Type B pancreatic cell (in vitro differentiated cells): ENCODE measurements around the gene CKAP2L. TPM values are rescaled to one million over a fixed set of nuclear protein-coding genes. Genes with fewer than 3 reads are reported as not detected.

ENCODE experiments used
- DNase-seq: peaks from one replicate; pipeline ENCODE4 v3.0.0; 2021; ENCODE audit warnings: mixed read lengths; ENCODE audit not compliant: unreplicated experiment; ENCODE audit errors: extremely low spot score
- H3K27ac Mint-ChIP-seq: 2 replicates; pipeline ENCODE4 v1.8.0; 2021; ENCODE audit warnings: mild to moderate bottlenecking, mixed read lengths
- H3K27me3 Mint-ChIP-seq: 2 replicates; pipeline ENCODE4 v1.8.0; 2021; ENCODE audit warnings: mixed read lengths
- H3K36me3 Mint-ChIP-seq: 2 replicates; pipeline ENCODE4 v1.8.0; 2021; ENCODE audit warnings: mixed read lengths
- H3K4me1 Mint-ChIP-seq: one replicate; pipeline ENCODE4 v1.8.0; 2021; ENCODE audit warnings: mixed read lengths; ENCODE audit not compliant: unreplicated experiment
- H3K4me3 Mint-ChIP-seq: 2 replicates; pipeline ENCODE4 v1.8.0; 2021; ENCODE audit warnings: mild to moderate bottlenecking, mixed read lengths
- H3K9me3 Mint-ChIP-seq: 2 replicates; pipeline ENCODE4 v1.8.0; 2021; ENCODE audit warnings: mixed read lengths
- long read RNA-seq: library from polyadenylated mRNA; unstranded; transcript quantifications from one replicate; pipeline ENCODE4 v2.0.0, GENCODE V29; 2020
- total RNA-seq: library from RNA; stranded (reverse); gene quantifications from 2 replicates; pipeline ENCODE4 v1.2.1, GENCODE V29; 2021; ENCODE audit warnings: low replicate concordance
- TF ChIP-seq, protein P1 (sequence below): fragments of 200-600 bp; sonication (generic); conservative IDR thresholded peaks from 2 replicates; pipeline ENCODE4 v1.5.0; 2021; ENCODE audit warnings: antibody characterized with exemption, mild to moderate bottlenecking

CKAP2L gene, protein sequence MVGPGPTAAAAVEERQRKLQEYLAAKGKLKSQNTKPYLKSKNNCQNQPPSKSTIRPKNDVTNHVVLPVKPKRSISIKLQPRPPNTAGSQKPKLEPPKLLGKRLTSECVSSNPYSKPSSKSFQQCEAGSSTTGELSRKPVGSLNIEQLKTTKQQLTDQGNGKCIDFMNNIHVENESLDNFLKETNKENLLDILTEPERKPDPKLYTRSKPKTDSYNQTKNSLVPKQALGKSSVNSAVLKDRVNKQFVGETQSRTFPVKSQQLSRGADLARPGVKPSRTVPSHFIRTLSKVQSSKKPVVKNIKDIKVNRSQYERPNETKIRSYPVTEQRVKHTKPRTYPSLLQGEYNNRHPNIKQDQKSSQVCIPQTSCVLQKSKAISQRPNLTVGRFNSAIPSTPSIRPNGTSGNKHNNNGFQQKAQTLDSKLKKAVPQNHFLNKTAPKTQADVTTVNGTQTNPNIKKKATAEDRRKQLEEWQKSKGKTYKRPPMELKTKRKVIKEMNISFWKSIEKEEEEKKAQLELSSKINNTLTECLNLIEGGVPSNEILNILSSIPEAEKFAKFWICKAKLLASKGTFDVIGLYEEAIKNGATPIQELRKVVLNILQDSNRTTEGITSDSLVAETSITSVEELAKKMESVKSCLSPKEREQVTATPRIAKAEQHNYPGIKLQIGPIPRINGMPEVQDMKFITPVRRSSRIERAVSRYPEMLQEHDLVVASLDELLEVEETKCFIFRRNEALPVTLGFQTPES
- 9.7 and 25.4 TPM in 2 replicates for total RNA-seq
- long read RNA-seq, partial matches to known transcripts, result 22 of 24 reads
- long read RNA-seq, other reads (novel, unspliced or antisense), result 2 of 24 reads

- H3K9me3 Mint-ChIP-seq, result no peaks in the 10 kb centered on the region
- peak within 1 kb of the TSS; percentile 99 for H3K4me3 Mint-ChIP-seq
- H3K36me3 Mint-ChIP-seq, result peaks cover 3% of the 10 kb centered on the region
- H3K4me1 Mint-ChIP-seq, result peaks cover 25% of the 10 kb centered on the region
- H3K27ac Mint-ChIP-seq, result peak within 1 kb of the TSS; percentile 89
- peak; percentile 94 for DNase-seq
- TF ChIP-seq, protein P1, sequence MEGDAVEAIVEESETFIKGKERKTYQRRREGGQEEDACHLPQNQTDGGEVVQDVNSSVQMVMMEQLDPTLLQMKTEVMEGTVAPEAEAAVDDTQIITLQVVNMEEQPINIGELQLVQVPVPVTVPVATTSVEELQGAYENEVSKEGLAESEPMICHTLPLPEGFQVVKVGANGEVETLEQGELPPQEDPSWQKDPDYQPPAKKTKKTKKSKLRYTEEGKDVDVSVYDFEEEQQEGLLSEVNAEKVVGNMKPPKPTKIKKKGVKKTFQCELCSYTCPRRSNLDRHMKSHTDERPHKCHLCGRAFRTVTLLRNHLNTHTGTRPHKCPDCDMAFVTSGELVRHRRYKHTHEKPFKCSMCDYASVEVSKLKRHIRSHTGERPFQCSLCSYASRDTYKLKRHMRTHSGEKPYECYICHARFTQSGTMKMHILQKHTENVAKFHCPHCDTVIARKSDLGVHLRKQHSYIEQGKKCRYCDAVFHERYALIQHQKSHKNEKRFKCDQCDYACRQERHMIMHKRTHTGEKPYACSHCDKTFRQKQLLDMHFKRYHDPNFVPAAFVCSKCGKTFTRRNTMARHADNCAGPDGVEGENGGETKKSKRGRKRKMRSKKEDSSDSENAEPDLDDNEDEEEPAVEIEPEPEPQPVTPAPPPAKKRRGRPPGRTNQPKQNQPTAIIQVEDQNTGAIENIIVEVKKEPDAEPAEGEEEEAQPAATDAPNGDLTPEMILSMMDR, result no peak
- no peaks in the 10 kb centered on the region for H3K27me3 Mint-ChIP-seq
Observed at GRCh38 chr2:112764071-112765044, at the start of gene CKAP2L. TSS of gene CKAP2L (minus strand) at chr2:112764609. CDS start at chr2:112764598, 11 bp downstream.

- peak overlapping the region; percentile 21 for H3K4me3 Mint-ChIP-seq
- peaks cover 4% of the 10 kb centered on the region for H3K9me3 Mint-ChIP-seq
- DNase-seq, result no peak
- H3K36me3 Mint-ChIP-seq, result no peaks in the 10 kb centered on the region
- H3K27me3 Mint-ChIP-seq, result no peaks in the 10 kb centered on the region
- peak overlapping the region; percentile 7 for H3K27ac Mint-ChIP-seq
- TF ChIP-seq, protein P1, result no peak
- H3K4me1 Mint-ChIP-seq, result peaks cover 42% of the 10 kb centered on the region
Observed at GRCh38 chr2:112813280-112813966, 49.0 kb upstream of the CKAP2L start.

GRCh38 chr2:112812318-112813267 lies 48.2 kb upstream of the CKAP2L start:
- no peaks in the 10 kb centered on the region for H3K27me3 Mint-ChIP-seq
- H3K4me3 Mint-ChIP-seq, result no peak overlapping the region
- H3K36me3 Mint-ChIP-seq, result no peaks in the 10 kb centered on the region
- TF ChIP-seq, protein P1, result no peak
- peaks cover 6% of the 10 kb centered on the region for H3K9me3 Mint-ChIP-seq
- H3K4me1 Mint-ChIP-seq, result peaks cover 36% of the 10 kb centered on the region
- H3K27ac Mint-ChIP-seq, result peak overlapping the region; percentile 7
- no peak for DNase-seq

- Mint-ChIP-seq H3K27me3 (no peaks in the 10 kb centered on the region), H3K4me1 (peaks cover 36% of the 10 kb centered on the region), H3K9me3 (peaks cover 11% of the 10 kb centered on the region), H3K4me3 (no peak overlapping the region), H3K27ac (no peak overlapping the region), H3K36me3 (no peaks in the 10 kb centered on the region)
- TF ChIP-seq, protein P1, result no peak
- DNase-seq, result no peak
Observed at GRCh38 chr2:112811841-112812306, 47.5 kb upstream of the CKAP2L start.
